Measurements from ENCODE around the gene TRAF6.

GRCh38 chr11:36490026-36490806, 19.9 kb downstream of the TRAF6 start:
- TF ChIP-seq CTCF (IDR thresholded peaks at IDR 0.05) (no peak), ZFX (IDR thresholded peaks at IDR 0.05; ENCODE audit: borderline replicate concordance) (no peak)

Data from 22Rv1 (cell line).